OCI-LY7 (cell line): Measurements from ENCODE around the gene NDRG4. TPM values are rescaled to one million over a fixed set of nuclear protein-coding genes. Genes with fewer than 3 reads are reported as not detected.

ENCODE experiments used
- BruUV-seq: library from RNA; stranded (reverse); fragments of 400-500 nt; replicated peaks from 2 replicates; lab custom pipeline; 2021; lab: Mats Ljungman, UMichigan
- CTCF ChIA-PET: fragments of 300-600 bp; sonication (Branson Sonifier 250); formaldehyde crosslinking; loops from one replicate; lab custom pipeline; 2022; ENCODE audit warnings: antibody characterized with exemption; ENCODE audit not compliant: unreplicated experiment; lab: Charles Lee
- POLR2A ChIA-PET: fragments of 300-600 bp; sonication (Branson Sonifier 250); formaldehyde crosslinking; loops from one replicate; lab custom pipeline; 2022; ENCODE audit warnings: antibody characterized with exemption; lab: Charles Lee
- DNase-seq: peaks from one replicate; pipeline ENCODE4 v3.0.0-alpha.2; 2015; ENCODE audit warnings: low spot score
- H2AFZ ChIP-seq: fragments of 200-600 bp; sonication (generic), shearing (Covaris generic); 2 replicates; pipeline ENCODE4 v1.6.1; 2014; ENCODE audit warnings: mild to moderate bottlenecking, antibody characterized with exemption, low read length, moderate library complexity
- H3K27ac ChIP-seq: fragments of 200-600 bp; sonication (generic); 2 replicates; pipeline ENCODE4 v1.5.1; 2014; ENCODE audit warnings: mixed run types, low read depth, mild to moderate bottlenecking, moderate library complexity, low read length, inconsistent platforms; ENCODE audit not compliant: poor library complexity, severe bottlenecking
- H3K36me3 ChIP-seq: fragments of 200-600 bp; sonication (generic); 2 replicates; pipeline ENCODE4 v1.6.1; 2014; ENCODE audit warnings: mild to moderate bottlenecking, antibody characterized with exemption, low read length, moderate library complexity, mixed read lengths; ENCODE audit not compliant: insufficient read depth
- H3K4me1 ChIP-seq: fragments of 200-600 bp; sonication (generic); 2 replicates; pipeline ENCODE4 v1.5.1; 2014; ENCODE audit warnings: mild to moderate bottlenecking, low read length; ENCODE audit not compliant: insufficient read depth, poor library complexity, severe bottlenecking
- H3K4me2 ChIP-seq: fragments of 200-600 bp; sonication (generic); 2 replicates; pipeline ENCODE4 v1.6.1; 2014; ENCODE audit warnings: mild to moderate bottlenecking, low read length
- H3K4me3 ChIP-seq: fragments of 200-600 bp; sonication (generic); 2 replicates; pipeline ENCODE4 v1.5.1; 2014; ENCODE audit warnings: mild to moderate bottlenecking, low read depth, low read length; ENCODE audit not compliant: poor library complexity, severe bottlenecking
- H3K79me2 ChIP-seq: fragments of 200-600 bp; sonication (generic); 2 replicates; pipeline ENCODE4 v1.6.1; 2016; ENCODE audit warnings: low read depth, mild to moderate bottlenecking, low read length, moderate library complexity, mixed read lengths; ENCODE audit not compliant: insufficient read depth
- H3K9me2 ChIP-seq: fragments of 200-600 bp; sonication (generic); 2 replicates; pipeline ENCODE4 v1.6.1; 2016; ENCODE audit warnings: mild to moderate bottlenecking, low read length, mixed read lengths; ENCODE audit not compliant: insufficient read depth
- H3K9me3 ChIP-seq: fragments of 200-600 bp; sonication (generic); 2 replicates; pipeline ENCODE4 v1.6.1; 2014; ENCODE audit warnings: mild to moderate bottlenecking, mixed run types, low read length, mixed read lengths
- H4K20me1 ChIP-seq: fragments of 200-600 bp; sonication (generic); 2 replicates; pipeline ENCODE4 v1.6.1; 2014; ENCODE audit warnings: mild to moderate bottlenecking, antibody characterized with exemption, low read length, moderate library complexity, mixed read lengths; ENCODE audit not compliant: insufficient read depth
- CTCF ChIP-seq: fragments of 200-600 bp; sonication (generic); conservative IDR thresholded peaks from 2 replicates; pipeline ENCODE4 v1.5.1; 2014; ENCODE audit warnings: mild to moderate bottlenecking, antibody characterized with exemption, low read length, moderate library complexity, mixed read lengths
- EZH2phosphoT487 ChIP-seq: fragments of 200-600 bp; sonication (generic); IDR thresholded peaks from 2 replicates; pipeline ENCODE4 v1.6.1; 2018; ENCODE audit warnings: low read depth, borderline replicate concordance, mild to moderate bottlenecking, mixed run types, antibody characterized with exemption, low read length, moderate library complexity, mixed read lengths
- intact Hi-C: fragments of 100-400 bp; cut with micrococcal nuclease; formaldehyde crosslinking; loops from one replicate; pipeline ENCODE4 v1.10.0; 2022; ENCODE audit not compliant: unreplicated experiment
- total RNA-seq, 2 experiments: library from RNA; depleted of rRNA in 1 of 2; stranded (reverse); fragments of >200 nt in 1 of 2; shearing (Covaris generic) in 1 of 2; gene quantifications; 2 replicates each; pipeline ENCODE4 v1.2.3, GENCODE V29; 2014 to 2022

The NDRG4 gene
- total RNA-seq, 2 experiments from 2014 or later, result 8.8 to 9.5 TPM

DNA sequence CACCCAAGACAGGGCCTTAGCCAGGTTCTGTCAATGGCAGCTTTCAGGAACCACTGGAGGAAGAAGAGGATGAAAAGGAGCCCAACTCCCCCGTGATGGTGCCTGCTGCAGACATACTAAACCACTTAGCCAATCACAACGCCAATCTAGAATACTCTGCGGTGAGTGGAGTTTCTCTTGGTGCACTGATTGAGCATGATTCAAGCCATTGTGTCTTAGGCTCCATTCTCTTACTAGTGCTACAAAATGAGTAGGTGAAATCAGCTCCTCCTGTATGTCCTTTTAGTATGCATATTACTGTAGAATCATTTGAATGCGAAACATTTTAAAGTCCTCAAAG lies 16.8 kb downstream of the NDRG4 start:
- ChIA-PET POLR2A (interaction anchor here (1.4 to 1.8 kb wide), 2 partner anchors 35 to 218 kb away, joined by 3 to 4 read pairs; no protein-coding TSS in a partner anchor), CTCF (interaction anchor here (1.3 kb wide), 1 partner anchor 180 kb away, joined by 3 read pairs; no protein-coding TSS in a partner anchor)
- BruUV-seq, result no TSS peak
- no peak overlapping the region for H3K27ac ChIP-seq
- H3K4me3 ChIP-seq, result peak overlapping the region; percentile 51
- H3K9me3 ChIP-seq, result no peaks in the 10 kb centered on the region
- no peaks in the 10 kb centered on the region for H3K9me2 ChIP-seq
- TF ChIP-seq EZH2phosphoT487 (no peak), CTCF (no peak)
- no peak overlapping the region for H2AFZ ChIP-seq
- H3K79me2 ChIP-seq, result no peaks in the 10 kb centered on the region
- H3K36me3 ChIP-seq, result peaks cover 75% of the 10 kb centered on the region
- no peak for DNase-seq
- peaks cover 6% of the 10 kb centered on the region; the same call in 1 of the 2 replicates for H4K20me1 ChIP-seq
- intact Hi-C loops, result no loop called here
- H3K4me2 ChIP-seq, result peak overlapping the region; percentile 52
- peaks cover 15% of the 10 kb centered on the region for H3K4me1 ChIP-seq

DNA sequence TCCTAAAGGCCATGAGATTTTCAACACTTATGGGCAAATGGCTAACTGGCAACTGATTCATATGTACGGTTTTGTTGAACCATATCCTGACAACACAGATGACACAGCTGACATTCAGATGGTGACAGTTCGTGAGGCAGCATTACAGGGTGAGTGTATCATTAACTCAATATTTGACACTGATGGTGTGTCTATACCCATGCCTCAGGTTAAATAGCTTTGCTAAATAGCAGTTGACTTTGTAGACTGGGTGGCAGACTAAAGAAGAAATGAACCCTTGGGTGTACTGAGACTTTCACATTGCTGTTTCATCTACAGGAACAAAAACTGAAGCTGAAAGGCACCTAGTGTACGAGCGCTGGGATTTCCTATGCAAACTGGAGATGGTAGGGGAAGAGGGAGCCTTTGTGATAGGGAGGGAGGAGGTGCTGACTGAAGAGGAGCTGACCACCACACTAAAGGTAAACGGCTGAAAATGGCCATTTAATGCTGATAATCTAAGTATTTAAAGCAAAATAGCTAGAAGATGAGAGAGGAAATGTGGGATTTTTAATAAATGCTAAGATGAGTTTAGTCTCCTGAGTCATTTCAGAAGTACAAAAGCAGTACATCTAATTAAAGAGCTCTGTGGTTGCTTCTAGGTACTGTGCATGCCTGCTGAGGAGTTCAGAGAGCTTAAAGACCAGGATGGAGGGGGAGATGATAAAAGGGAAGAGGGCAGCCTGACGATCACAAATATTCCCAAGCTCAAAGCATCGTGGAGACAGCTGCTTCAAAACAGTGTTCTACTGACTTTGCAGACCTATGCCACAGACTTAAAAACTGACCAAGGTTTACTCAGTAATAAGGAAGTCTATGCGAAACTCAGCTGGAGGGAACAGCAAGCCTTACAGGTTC lies 18.4 kb downstream of the NDRG4 start:
- Histone ChIP-seq H3K36me3 (peaks cover 80% of the 10 kb centered on the region), H3K4me2 (no peak overlapping the region), H2AFZ (no peak overlapping the region), H3K4me3 (no peak overlapping the region), H3K9me3 (no peaks in the 10 kb centered on the region), H3K9me2 (no peaks in the 10 kb centered on the region), H3K4me1 (peaks cover 15% of the 10 kb centered on the region), H4K20me1 (peaks cover 6% of the 10 kb centered on the region; the same call in 1 of the 2 replicates), H3K79me2 (no peaks in the 10 kb centered on the region), H3K27ac (no peak overlapping the region)
- no peak for DNase-seq
- ChIA-PET CTCF (interaction anchor here (1.9 kb wide), 1 partner anchor 142 kb away, joined by 4 read pairs; no protein-coding TSS in a partner anchor), POLR2A (interaction anchor here (0.6 to 2.9 kb wide), 12 partner anchors 21 to 137 kb away, joined by 3 to 9 read pairs (median 4); no protein-coding TSS in a partner anchor)
- TF ChIP-seq EZH2phosphoT487 (no peak), CTCF (no peak)
- intact Hi-C loops, result no loop called here
- TSS peak; percentile 65 for BruUV-seq
